Measurements from ENCODE around the gene ACOT8.
"Not testable (repeated sequence)": the region's sequence is repeated elsewhere in the genome, so short reads cannot be mapped to it uniquely, and the experiment has no call there.

ACOT8 gene

DNA sequence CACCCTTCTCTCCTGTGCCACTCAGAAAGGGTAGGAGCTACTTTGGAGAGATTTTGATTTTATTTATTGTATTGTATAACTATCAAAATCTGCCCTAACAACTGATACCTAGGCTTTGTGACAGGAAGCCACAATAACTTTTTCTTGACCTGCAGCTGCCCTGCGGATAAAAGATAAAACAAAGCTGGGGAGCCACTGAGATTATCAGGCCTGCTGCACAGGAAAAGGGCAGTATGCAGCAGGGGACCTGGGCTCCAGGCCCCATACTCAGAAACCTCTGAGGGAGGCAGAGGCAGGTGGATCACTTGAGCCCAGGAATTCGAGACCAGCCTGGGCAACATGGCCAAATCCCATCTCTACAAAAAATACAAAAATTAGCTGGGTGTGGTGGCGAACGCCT, 24.6 kb downstream of the ACOT8 start:
- Histone ChIP-seq H3K4me3 (ENCODE audit: low read depth in 1 of 2, low read length in 2 of 2) (no peak overlapping the region), H2AFZ (ENCODE audit: low read depth, low read length) (no peak overlapping the region)

DNA sequence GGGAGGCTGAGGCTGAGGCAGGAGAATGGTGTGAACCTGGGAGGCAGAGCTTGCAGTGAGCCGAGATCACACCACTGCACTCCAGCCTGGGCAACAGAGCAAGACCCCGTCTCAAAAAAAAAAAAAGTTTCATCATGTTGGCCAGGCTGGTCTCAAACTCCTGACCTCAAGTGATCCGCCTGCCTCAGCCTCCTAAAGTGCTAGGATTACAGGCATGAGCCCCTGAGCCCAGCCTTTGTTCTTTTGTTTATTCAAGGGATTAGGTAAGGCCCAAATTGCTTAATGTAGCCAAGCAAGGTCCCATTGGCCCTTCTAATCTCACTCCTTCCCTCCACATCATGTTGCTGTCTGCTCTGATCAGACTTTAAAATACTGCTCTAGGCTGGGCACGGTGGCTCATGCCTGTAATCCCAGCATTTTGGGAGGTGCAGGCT, 27.5 kb downstream of the ACOT8 start:
- not testable (repeated sequence) for H3K9ac ChIP-seq (ENCODE audit: low read depth, low read length); H3K27ac ChIP-seq (ENCODE audit: low read length); H3K4me1 ChIP-seq (ENCODE audit: insufficient read depth, low read length); H3K79me2 ChIP-seq (ENCODE audit: insufficient read depth, low read length); H2AFZ ChIP-seq (ENCODE audit: low read depth, low read length); DNase-seq; H3K4me2 ChIP-seq (ENCODE audit: insufficient read depth, low read length); H3K9me3 ChIP-seq (ENCODE audit: insufficient read depth, low read length, severe bottlenecking); H3K27me3 ChIP-seq (ENCODE audit: insufficient read depth, low read length, poor library complexity); H3K4me3 ChIP-seq (ENCODE audit: low read depth in 1 of 2, low read length in 2 of 2); ATAC-seq (ENCODE audit: insufficient read depth, low read depth); H3K36me3 ChIP-seq (ENCODE audit: insufficient read depth, low read length); H4K20me1 ChIP-seq (ENCODE audit: insufficient read depth, low read length)

More for the DNA sequence above, 24.6 kb downstream of the ACOT8 start:
- Histone ChIP-seq H3K9ac (ENCODE audit: low read depth, low read length) (no peak overlapping the region), H4K20me1 (ENCODE audit: insufficient read depth, low read length) (no peaks in the 10 kb centered on the region), H3K79me2 (ENCODE audit: insufficient read depth, low read length) (no peaks in the 10 kb centered on the region), H3K9me3 (ENCODE audit: insufficient read depth, low read length, severe bottlenecking) (no peaks in the 10 kb centered on the region), H3K36me3 (ENCODE audit: insufficient read depth, low read length) (peaks cover 3% of the 10 kb centered on the region; the same call in 1 of the 2 replicates), H3K4me2 (ENCODE audit: insufficient read depth, low read length) (no peak overlapping the region), H3K27ac (ENCODE audit: low read length) (no peak overlapping the region), H3K27me3 (ENCODE audit: insufficient read depth, low read length, poor library complexity) (no peaks in the 10 kb centered on the region), H3K4me1 (ENCODE audit: insufficient read depth, low read length) (no peaks in the 10 kb centered on the region)
- ATAC-seq (ENCODE audit: insufficient read depth, low read depth) (no peak), DNase-seq (no peak)
- TF ChIP-seq EZH2 (IDR thresholded peaks at IDR 0.05; ENCODE audit: borderline replicate concordance, low read depth, low read length, severe bottlenecking): no peak
- TF ChIP-seq, protein P1, sequence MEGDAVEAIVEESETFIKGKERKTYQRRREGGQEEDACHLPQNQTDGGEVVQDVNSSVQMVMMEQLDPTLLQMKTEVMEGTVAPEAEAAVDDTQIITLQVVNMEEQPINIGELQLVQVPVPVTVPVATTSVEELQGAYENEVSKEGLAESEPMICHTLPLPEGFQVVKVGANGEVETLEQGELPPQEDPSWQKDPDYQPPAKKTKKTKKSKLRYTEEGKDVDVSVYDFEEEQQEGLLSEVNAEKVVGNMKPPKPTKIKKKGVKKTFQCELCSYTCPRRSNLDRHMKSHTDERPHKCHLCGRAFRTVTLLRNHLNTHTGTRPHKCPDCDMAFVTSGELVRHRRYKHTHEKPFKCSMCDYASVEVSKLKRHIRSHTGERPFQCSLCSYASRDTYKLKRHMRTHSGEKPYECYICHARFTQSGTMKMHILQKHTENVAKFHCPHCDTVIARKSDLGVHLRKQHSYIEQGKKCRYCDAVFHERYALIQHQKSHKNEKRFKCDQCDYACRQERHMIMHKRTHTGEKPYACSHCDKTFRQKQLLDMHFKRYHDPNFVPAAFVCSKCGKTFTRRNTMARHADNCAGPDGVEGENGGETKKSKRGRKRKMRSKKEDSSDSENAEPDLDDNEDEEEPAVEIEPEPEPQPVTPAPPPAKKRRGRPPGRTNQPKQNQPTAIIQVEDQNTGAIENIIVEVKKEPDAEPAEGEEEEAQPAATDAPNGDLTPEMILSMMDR (IDR thresholded peaks at IDR 0.05; ENCODE audit: borderline replicate concordance, extremely low read depth, low read length, poor library complexity, severe bottlenecking): no peak

DNA sequence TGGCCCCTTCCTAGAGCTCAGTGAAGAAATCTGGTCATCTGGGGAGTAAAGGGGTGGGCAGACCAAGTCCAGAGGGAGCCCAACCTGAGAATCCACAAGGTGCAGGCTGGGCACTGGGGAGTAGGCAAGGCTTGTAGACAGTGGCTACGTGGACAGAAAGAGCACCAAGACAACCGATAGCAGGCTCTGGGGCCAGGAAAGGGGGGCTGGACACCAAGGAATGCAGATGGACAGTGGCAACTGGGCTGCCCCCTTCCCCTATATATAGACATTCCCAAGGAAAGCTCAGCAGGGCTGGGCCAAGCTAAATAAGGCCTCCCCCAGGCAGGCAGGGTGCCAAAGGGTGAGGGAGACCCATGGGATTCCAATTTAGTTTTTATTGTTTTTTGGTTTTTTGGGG, 28.6 kb downstream of the ACOT8 start:
- ATAC-seq (ENCODE audit: insufficient read depth, low read depth) (no peak), DNase-seq (no peak)
- no peak overlapping the region for H3K9ac ChIP-seq (ENCODE audit: low read depth, low read length)
- no peak overlapping the region for H3K27ac ChIP-seq (ENCODE audit: low read length)
- no peak overlapping the region for H2AFZ ChIP-seq (ENCODE audit: low read depth, low read length)
- H3K36me3 ChIP-seq (ENCODE audit: insufficient read depth, low read length): no peaks in the 10 kb centered on the region
- TF ChIP-seq, protein P1 (IDR thresholded peaks at IDR 0.05; ENCODE audit: borderline replicate concordance, extremely low read depth, low read length, poor library complexity, severe bottlenecking): no peak
- no peak for TF ChIP-seq EZH2 (IDR thresholded peaks at IDR 0.05; ENCODE audit: borderline replicate concordance, low read depth, low read length, severe bottlenecking)
- H3K4me2 ChIP-seq (ENCODE audit: insufficient read depth, low read length): no peak overlapping the region
- H3K27me3 ChIP-seq (ENCODE audit: insufficient read depth, low read length, poor library complexity): no peaks in the 10 kb centered on the region
- H4K20me1 ChIP-seq (ENCODE audit: insufficient read depth, low read length): no peaks in the 10 kb centered on the region
- no peak overlapping the region for H3K4me3 ChIP-seq (ENCODE audit: low read depth in 1 of 2, low read length in 2 of 2)
- no peaks in the 10 kb centered on the region for H3K9me3 ChIP-seq (ENCODE audit: insufficient read depth, low read length, severe bottlenecking)
- H3K79me2 ChIP-seq (ENCODE audit: insufficient read depth, low read length): no peaks in the 10 kb centered on the region
- H3K4me1 ChIP-seq (ENCODE audit: insufficient read depth, low read length): no peaks in the 10 kb centered on the region

DNA sequence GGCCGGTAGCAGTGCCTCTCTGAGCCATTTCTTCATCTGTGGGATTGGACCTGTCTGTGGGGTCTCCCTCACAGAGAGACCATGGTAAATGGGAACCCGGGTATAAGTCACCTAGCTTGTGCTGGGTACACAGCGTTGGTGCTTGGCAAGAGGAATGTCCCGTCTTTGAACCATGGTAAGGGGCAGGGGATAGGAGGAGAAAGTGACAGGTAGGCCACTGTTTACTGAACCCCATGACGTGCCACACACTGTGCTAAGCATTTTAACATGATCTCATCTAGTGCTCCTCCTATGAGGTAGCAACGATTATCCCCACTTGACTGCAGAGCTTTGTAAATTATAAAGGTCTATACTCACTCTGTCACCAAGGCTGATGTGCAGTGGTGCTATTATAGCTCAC, 29.5 kb downstream of the ACOT8 start:
- Histone ChIP-seq H3K27ac (ENCODE audit: low read length) (no peak overlapping the region), H3K4me1 (ENCODE audit: insufficient read depth, low read length) (no peaks in the 10 kb centered on the region), H3K79me2 (ENCODE audit: insufficient read depth, low read length) (no peaks in the 10 kb centered on the region), H2AFZ (ENCODE audit: low read depth, low read length) (no peak overlapping the region), H3K36me3 (ENCODE audit: insufficient read depth, low read length) (no peaks in the 10 kb centered on the region), H3K4me3 (ENCODE audit: low read depth in 1 of 2, low read length in 2 of 2) (no peak overlapping the region), H3K9ac (ENCODE audit: low read depth, low read length) (no peak overlapping the region), H3K4me2 (ENCODE audit: insufficient read depth, low read length) (no peak overlapping the region), H4K20me1 (ENCODE audit: insufficient read depth, low read length) (no peaks in the 10 kb centered on the region), H3K9me3 (ENCODE audit: insufficient read depth, low read length, severe bottlenecking) (no peaks in the 10 kb centered on the region), H3K27me3 (ENCODE audit: insufficient read depth, low read length, poor library complexity) (peaks cover 4% of the 10 kb centered on the region)
- no peak for ATAC-seq (ENCODE audit: insufficient read depth, low read depth)
- DNase-seq: no peak
- TF ChIP-seq EZH2 (IDR thresholded peaks at IDR 0.05; ENCODE audit: borderline replicate concordance, low read depth, low read length, severe bottlenecking): no peak
- TF ChIP-seq, protein P1 (IDR thresholded peaks at IDR 0.05; ENCODE audit: borderline replicate concordance, extremely low read depth, low read length, poor library complexity, severe bottlenecking): no peak
